ENCODE measurements around the gene SCYGR5.

DNA sequence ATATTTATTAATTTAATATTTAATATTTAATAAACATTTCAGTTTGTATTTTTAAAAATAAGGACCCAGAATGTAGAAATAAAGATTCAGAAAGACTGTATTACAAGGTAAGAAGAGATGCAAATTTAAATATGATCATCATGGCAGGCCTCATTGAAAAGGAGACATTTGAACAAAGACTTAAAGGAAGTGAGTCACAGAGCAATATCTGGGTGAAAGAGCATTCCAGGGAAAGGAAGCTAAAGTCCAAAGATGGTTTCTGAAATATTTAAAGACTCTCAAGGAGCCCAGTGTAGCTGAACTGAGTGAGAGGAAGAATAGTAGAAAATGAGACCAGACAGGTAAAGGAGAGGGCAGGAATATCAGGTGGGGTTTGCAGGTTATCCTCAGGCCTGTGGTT, 43.4 kb upstream of the SCYGR5 start:
- TF ChIP-seq, protein P1, sequence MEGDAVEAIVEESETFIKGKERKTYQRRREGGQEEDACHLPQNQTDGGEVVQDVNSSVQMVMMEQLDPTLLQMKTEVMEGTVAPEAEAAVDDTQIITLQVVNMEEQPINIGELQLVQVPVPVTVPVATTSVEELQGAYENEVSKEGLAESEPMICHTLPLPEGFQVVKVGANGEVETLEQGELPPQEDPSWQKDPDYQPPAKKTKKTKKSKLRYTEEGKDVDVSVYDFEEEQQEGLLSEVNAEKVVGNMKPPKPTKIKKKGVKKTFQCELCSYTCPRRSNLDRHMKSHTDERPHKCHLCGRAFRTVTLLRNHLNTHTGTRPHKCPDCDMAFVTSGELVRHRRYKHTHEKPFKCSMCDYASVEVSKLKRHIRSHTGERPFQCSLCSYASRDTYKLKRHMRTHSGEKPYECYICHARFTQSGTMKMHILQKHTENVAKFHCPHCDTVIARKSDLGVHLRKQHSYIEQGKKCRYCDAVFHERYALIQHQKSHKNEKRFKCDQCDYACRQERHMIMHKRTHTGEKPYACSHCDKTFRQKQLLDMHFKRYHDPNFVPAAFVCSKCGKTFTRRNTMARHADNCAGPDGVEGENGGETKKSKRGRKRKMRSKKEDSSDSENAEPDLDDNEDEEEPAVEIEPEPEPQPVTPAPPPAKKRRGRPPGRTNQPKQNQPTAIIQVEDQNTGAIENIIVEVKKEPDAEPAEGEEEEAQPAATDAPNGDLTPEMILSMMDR (IDR thresholded peaks at IDR 0.05), result no peak
- no peak for TF ChIP-seq ZFX (IDR thresholded peaks at IDR 0.05; ENCODE audit: borderline replicate concordance)
